ENCODE data around the gene SHPK. TPM values are rescaled to one million over a fixed set of nuclear protein-coding genes. Genes with fewer than 3 reads are reported as not detected.

Gene SHPK
- total RNA-seq, 6 donors from 2014 or later: 10.5 to 25.1 (median 12.4) TPM

DNA sequence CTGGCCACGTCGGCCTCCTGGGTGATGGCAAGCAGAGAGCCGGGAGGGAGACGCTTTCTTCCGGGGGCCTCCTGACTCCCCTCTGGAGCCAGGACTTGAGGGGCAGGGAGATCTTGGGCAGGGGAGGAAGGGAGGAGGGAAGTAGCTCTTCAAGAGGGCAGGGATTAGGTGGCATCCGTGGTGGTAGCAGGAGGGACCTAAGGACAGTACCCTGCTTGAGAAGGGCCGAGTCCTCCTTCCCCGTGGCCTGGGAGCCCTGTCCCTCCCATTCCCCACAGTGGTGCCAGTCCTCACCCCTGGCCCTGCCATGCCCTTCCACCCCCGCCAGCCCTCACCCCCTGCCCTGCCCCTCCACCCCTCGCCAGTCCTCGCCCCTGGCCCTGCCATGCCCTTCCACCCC lies 19.7 kb upstream of the SHPK start:
- DNase-seq (peak in 1 of 2 donors; percentile 31), ATAC-seq (ENCODE audit: low FRiP score in 2 of 2) (no peak)
- no peak for TF ChIP-seq POLR2AphosphoS5 (IDR thresholded peaks at IDR 0.05)
- WGBS, 2 donors: 90 to 93% methylated on average over 2 to 8 of the region's 11 CpGs
- peaks cover 7 to 10% (median 8%) of the 10 kb centered on the region in 4 donors for H3K4me1 ChIP-seq
- no peaks in the 10 kb centered on the region for H3K27me3 ChIP-seq
- no peaks in the 10 kb centered on the region for H3K9me3 ChIP-seq
- H3K36me3 ChIP-seq: peaks cover 0 to 35% (median 22%) of the 10 kb centered on the region in 4 donors
- H3K4me3 ChIP-seq: no peak overlapping the region
- no peak overlapping the region for H3K27ac ChIP-seq

DNA sequence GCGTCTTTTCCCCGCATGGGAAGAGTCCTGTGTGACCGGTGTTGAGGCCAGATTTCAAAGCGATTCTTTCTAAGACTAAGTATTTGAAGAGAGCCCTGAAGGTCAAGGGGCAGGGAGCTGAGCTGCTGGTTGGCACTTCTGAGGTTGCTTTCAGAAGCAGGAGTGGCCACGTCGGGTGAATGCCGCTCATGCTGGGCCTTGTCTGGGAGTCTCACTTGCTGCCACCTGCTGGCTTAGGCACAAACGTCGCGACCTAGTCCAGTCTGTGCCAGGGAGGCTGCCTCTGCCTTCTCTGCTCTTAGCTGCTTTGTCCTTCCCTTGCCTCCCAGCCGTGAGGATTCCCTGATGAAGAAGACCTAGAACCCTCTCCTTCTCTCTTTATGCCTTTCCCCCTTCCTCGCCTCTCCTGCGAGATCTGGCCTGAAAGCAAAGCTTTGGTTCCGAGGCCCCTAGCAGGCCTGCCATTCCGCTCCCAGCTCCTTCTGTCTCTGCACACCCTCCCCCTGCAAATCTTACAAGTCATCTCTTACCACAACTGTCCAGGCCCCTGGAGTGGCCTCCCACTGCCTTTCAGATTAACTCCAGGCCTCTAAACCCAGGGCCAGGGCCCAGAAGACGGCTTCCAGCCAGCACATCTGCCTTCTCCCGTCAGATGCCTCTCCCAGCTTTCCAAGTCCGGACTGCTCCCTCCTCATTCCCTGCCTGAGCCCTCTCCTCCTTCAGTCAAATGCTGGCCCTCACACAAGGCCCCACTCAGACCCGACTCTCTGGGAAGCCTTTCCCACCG lies 11.9 kb upstream of the SHPK start:
- Histone ChIP-seq H3K27ac (no peak overlapping the region), H3K4me1 (no peaks in the 10 kb centered on the region), H3K9me3 (no peaks in the 10 kb centered on the region), H3K4me3 (no peak overlapping the region), H3K36me3 (peaks cover 0 to 50% (median 28%) of the 10 kb centered on the region in 4 donors), H3K27me3 (no peaks in the 10 kb centered on the region)
- WGBS, 2 donors: 67 to 70% methylated on average over 19 to 20 of the region's 20 CpGs
- ATAC-seq (ENCODE audit: low FRiP score in 2 of 2): peak in 1 of 2 donors; percentile 55
- DNase-seq: peak in 1 of 2 donors; percentile 70
- TF ChIP-seq, protein P1, sequence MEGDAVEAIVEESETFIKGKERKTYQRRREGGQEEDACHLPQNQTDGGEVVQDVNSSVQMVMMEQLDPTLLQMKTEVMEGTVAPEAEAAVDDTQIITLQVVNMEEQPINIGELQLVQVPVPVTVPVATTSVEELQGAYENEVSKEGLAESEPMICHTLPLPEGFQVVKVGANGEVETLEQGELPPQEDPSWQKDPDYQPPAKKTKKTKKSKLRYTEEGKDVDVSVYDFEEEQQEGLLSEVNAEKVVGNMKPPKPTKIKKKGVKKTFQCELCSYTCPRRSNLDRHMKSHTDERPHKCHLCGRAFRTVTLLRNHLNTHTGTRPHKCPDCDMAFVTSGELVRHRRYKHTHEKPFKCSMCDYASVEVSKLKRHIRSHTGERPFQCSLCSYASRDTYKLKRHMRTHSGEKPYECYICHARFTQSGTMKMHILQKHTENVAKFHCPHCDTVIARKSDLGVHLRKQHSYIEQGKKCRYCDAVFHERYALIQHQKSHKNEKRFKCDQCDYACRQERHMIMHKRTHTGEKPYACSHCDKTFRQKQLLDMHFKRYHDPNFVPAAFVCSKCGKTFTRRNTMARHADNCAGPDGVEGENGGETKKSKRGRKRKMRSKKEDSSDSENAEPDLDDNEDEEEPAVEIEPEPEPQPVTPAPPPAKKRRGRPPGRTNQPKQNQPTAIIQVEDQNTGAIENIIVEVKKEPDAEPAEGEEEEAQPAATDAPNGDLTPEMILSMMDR (IDR thresholded peaks at IDR 0.05): peak in 4 of 6 experiments; percentile 20 to 54 (median 40)
- no peak for TF ChIP-seq POLR2A (IDR thresholded peaks at IDR 0.05)

DNA sequence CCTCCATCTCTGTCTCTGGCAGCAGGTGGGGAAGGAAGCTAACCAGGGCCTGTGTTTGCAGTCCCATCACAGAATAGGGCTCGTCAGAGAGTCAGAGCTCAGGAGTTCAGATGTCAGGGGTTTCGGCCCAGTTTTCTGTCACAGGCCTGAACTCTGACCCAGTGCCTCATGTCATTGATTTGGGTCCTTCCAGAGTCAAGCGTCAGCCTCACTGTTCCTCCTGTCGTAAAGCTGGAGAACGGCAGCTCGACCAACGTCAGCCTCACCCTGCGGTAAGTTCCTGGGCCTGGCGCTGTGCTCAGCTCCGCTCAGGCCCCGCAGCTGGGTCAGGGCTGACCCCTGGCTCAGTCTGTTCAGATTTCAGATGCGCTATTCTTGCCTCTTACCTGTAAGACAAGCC lies 11.2 kb upstream of the SHPK start:
- Histone ChIP-seq H3K9me3 (no peaks in the 10 kb centered on the region), H3K4me1 (no peaks in the 10 kb centered on the region), H3K27ac (no peak overlapping the region), H3K36me3 (peaks cover 0 to 50% (median 28%) of the 10 kb centered on the region in 4 donors), H3K27me3 (no peaks in the 10 kb centered on the region), H3K4me3 (no peak overlapping the region)
- DNase-seq (no peak), ATAC-seq (ENCODE audit: low FRiP score in 2 of 2) (no peak)
- TF ChIP-seq POLR2AphosphoS5 (IDR thresholded peaks at IDR 0.05) (no peak), EP300 (IDR thresholded peaks at IDR 0.05) (no peak), POLR2A (IDR thresholded peaks at IDR 0.05) (no peak)
- TF ChIP-seq, protein P1 (IDR thresholded peaks at IDR 0.05): no peak
- 81 to 84% methylated on average over 3 to 12 of the region's 12 CpGs for WGBS, 2 donors

DNA sequence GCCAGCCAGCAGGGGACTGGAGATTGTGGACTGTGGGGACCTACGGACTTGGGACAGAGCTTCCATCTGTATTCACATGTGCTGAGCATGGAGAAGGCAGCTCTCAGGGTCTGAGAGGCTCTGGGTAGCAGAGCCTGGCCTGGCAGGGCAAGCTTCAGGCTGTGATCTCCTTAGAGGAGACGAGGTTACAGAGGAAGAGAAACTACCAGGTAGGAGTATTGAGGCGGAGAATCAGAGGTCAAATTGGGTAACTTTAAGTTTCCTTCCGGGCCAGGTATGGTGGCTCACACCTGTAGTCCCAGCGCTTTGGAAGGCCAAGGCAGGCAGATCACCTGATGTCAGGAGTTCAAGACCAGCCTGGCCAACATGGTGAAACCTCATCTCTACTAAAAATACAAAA lies 9.3 kb upstream of the SHPK start:
- no peaks in the 10 kb centered on the region for H3K9me3 ChIP-seq
- no peak overlapping the region for H3K27ac ChIP-seq
- no peak for ATAC-seq (ENCODE audit: low FRiP score in 2 of 2)
- peaks cover 0 to 52% (median 28%) of the 10 kb centered on the region in 4 donors for H3K36me3 ChIP-seq
- peaks cover 0 to 18% (median 10%) of the 10 kb centered on the region in 4 donors for H3K4me1 ChIP-seq
- H3K4me3 ChIP-seq: no peak overlapping the region
- 58 to 97% methylated on average over 5 of the region's 5 CpGs for WGBS, 2 donors
- DNase-seq: no peak
- H3K27me3 ChIP-seq: no peaks in the 10 kb centered on the region
- no peak for TF ChIP-seq EP300 (IDR thresholded peaks at IDR 0.05)
- no peak for TF ChIP-seq POLR2A (IDR thresholded peaks at IDR 0.05)
- TF ChIP-seq, protein P1 (IDR thresholded peaks at IDR 0.05): no peak
- TF ChIP-seq POLR2AphosphoS5 (IDR thresholded peaks at IDR 0.05): no peak

DNA sequence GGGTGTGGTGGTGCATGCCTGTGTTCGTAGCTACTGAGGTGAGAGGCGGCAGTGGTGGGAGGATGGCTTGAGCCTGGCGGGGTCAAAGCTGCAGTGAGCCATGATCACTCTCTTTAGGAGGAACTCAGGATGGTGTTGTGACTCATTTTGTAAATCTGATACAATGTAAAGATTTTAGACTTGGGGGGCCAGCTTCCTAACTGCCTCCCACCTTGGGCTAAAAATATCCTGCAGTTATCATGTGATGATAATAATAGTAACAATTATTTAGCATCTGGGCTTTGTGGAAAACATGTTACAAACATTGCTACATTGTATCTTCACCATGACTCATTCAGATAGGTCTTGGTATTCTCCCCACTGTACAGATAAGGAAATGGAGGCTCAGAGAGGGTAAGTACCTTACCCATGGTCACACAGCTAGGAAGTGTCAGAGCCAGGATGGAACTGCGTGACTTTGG lies 7.9 kb upstream of the SHPK start:
- no peak for DNase-seq
- no peak overlapping the region for H3K27ac ChIP-seq
- TF ChIP-seq, protein P1 (IDR thresholded peaks at IDR 0.05): no peak
- TF ChIP-seq POLR2A (IDR thresholded peaks at IDR 0.05): no peak
- TF ChIP-seq POLR2AphosphoS5 (IDR thresholded peaks at IDR 0.05): no peak
- TF ChIP-seq EP300 (IDR thresholded peaks at IDR 0.05): no peak
- H3K36me3 ChIP-seq: peaks cover 0 to 38% (median 22%) of the 10 kb centered on the region in 4 donors
- no peak overlapping the region for H3K4me3 ChIP-seq
- no peaks in the 10 kb centered on the region for H3K27me3 ChIP-seq
- ATAC-seq (ENCODE audit: low FRiP score in 2 of 2): no peak
- peaks cover 0 to 28% (median 13%) of the 10 kb centered on the region in 4 donors for H3K4me1 ChIP-seq
- no peaks in the 10 kb centered on the region for H3K9me3 ChIP-seq
- WGBS, 2 donors: 93 to 98% methylated on average over 3 to 4 of the region's 4 CpGs

Data from upper lobe of left lung (tissue), 6 donors.